Vagina (tissue), 2 donors: ENCODE data around the gene PLK4.

ENCODE experiments used
- POLR2A ChIP-seq, 2 donors: fragments of 450-650 bp; IDR thresholded peaks; one replicate each; pipeline ENCODE4 v1.6.1; 2017; ENCODE audit warnings: antibody characterized with exemption in 2 of 2, mild to moderate bottlenecking in 2 of 2, moderate library complexity in 2 of 2
- POLR2AphosphoS5 ChIP-seq, 2 donors: sonication (generic); formaldehyde crosslinking; IDR thresholded peaks; one replicate each; pipeline ENCODE4 v1.9.0; 2017; ENCODE audit warnings: antibody characterized with exemption in 2 of 2, mild to moderate bottlenecking in 2 of 2, low read depth in 1 of 2; ENCODE audit not compliant: insufficient read depth in 1 of 2
- TF ChIP-seq, protein P1 (sequence below), 3 experiments: fragments of 450-650 bp in 2 of 3; fragments of 200-600 bp in 1 of 3; sonication (generic) in 1 of 3; IDR thresholded peaks; one replicate each; pipeline ENCODE4 v1.5.1; 2017 to 2019; ENCODE audit warnings: antibody characterized with exemption in 3 of 3, mild to moderate bottlenecking in 2 of 3, moderate library complexity in 2 of 3

- TF ChIP-seq, protein P1, sequence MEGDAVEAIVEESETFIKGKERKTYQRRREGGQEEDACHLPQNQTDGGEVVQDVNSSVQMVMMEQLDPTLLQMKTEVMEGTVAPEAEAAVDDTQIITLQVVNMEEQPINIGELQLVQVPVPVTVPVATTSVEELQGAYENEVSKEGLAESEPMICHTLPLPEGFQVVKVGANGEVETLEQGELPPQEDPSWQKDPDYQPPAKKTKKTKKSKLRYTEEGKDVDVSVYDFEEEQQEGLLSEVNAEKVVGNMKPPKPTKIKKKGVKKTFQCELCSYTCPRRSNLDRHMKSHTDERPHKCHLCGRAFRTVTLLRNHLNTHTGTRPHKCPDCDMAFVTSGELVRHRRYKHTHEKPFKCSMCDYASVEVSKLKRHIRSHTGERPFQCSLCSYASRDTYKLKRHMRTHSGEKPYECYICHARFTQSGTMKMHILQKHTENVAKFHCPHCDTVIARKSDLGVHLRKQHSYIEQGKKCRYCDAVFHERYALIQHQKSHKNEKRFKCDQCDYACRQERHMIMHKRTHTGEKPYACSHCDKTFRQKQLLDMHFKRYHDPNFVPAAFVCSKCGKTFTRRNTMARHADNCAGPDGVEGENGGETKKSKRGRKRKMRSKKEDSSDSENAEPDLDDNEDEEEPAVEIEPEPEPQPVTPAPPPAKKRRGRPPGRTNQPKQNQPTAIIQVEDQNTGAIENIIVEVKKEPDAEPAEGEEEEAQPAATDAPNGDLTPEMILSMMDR (IDR thresholded peaks at IDR 0.05) = no peak
- TF ChIP-seq POLR2A (IDR thresholded peaks at IDR 0.05) = no peak
- no peak for TF ChIP-seq POLR2AphosphoS5 (IDR thresholded peaks at IDR 0.05; ENCODE audit: insufficient read depth in 1 of 2, low read depth in 1 of 2)
Observed at GRCh38 chr4:127881563-127881864, 821 bp downstream of the PLK4 start.
